ENCODE measurements around the gene PTGDR2. TPM values are rescaled to one million over a fixed set of nuclear protein-coding genes. Genes with fewer than 3 reads are reported as not detected.

The PTGDR2 gene
- total and polyA plus RNA-seq, 9 of the 15 experiments (the other 6 are each of a cell fraction or from before 2014, with no cell fraction given) = 0.51 to 2.6 (median 1.6) TPM

DNA sequence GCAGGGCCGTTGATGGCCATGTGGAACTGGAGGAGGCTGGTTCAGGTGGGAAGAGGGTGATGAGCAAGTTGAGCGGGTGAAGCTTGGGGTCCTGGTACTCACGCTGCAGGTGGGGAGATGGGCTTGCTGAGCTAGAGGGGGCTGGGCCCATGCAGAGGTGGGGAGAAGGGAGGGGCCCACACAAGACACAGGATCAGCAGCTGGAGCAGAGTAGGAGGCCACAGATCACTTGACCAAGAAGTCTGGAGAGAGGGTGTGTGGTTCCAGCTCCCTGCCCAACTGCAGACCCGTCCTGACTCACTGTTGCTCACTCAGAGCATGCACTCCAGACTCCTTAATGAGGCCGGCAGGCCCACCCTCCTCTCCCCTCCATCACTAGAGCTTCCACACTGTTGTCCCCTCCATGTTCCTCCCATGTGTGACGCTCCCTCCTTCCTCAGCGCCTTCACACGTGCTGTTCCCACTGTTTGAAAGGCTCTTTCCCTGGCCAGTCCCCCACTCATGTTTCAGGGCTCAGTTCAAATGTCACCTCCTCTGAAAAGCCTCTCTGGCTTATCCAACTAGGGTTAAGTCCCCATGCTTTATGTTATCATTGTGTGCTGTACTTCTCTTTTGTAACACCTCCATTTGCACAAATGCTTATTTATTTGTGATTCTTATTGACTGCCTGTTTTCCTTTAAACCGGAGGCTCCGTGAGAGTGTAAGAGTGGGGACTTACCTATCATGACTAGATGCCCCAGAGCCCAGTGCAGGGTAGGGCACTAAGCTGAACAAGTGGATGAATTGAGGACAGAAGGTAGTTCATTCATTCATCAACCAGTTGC is 11.5 kb downstream of the PTGDR2 start (continued):
- no peak for TF ChIP-seq NCOA2 (IDR thresholded peaks at IDR 0.05; ENCODE audit: partially characterized antibody in 2 of 2)
- no peak for TF ChIP-seq TAF15 (IDR thresholded peaks at IDR 0.05; ENCODE audit: low read depth, low read length)
- no peak for TF ChIP-seq ILF3 (IDR thresholded peaks at IDR 0.05; ENCODE audit: borderline replicate concordance)
- TF ChIP-seq PRPF4 (IDR thresholded peaks at IDR 0.05; ENCODE audit: insufficient read depth, low read depth, low read length, poor library complexity, severe bottlenecking) = no peak
- no peak for TF ChIP-seq FUS (optimal IDR thresholded peaks at IDR 0.05; ENCODE audit: low read depth, low read length)
- TF ChIP-seq, protein P1, sequence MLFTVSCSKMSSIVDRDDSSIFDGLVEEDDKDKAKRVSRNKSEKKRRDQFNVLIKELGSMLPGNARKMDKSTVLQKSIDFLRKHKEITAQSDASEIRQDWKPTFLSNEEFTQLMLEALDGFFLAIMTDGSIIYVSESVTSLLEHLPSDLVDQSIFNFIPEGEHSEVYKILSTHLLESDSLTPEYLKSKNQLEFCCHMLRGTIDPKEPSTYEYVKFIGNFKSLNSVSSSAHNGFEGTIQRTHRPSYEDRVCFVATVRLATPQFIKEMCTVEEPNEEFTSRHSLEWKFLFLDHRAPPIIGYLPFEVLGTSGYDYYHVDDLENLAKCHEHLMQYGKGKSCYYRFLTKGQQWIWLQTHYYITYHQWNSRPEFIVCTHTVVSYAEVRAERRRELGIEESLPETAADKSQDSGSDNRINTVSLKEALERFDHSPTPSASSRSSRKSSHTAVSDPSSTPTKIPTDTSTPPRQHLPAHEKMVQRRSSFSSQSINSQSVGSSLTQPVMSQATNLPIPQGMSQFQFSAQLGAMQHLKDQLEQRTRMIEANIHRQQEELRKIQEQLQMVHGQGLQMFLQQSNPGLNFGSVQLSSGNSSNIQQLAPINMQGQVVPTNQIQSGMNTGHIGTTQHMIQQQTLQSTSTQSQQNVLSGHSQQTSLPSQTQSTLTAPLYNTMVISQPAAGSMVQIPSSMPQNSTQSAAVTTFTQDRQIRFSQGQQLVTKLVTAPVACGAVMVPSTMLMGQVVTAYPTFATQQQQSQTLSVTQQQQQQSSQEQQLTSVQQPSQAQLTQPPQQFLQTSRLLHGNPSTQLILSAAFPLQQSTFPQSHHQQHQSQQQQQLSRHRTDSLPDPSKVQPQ (CRISPR knock-in tag; IDR thresholded peaks at IDR 0.05; ENCODE audit: borderline replicate concordance) = no peak
- TF ChIP-seq JUND (IDR thresholded peaks at IDR 0.05; ENCODE audit: borderline replicate concordance, low read depth, low read length) = no peak
- no peak for TF ChIP-seq JUND (tag; IDR thresholded peaks at IDR 0.05; ENCODE audit: borderline replicate concordance, low read depth, low read length)
- TF ChIP-seq STAT5A (IDR thresholded peaks at IDR 0.05; ENCODE audit: borderline replicate concordance, low read length) = no peak
- TF ChIP-seq SMAD2 (IDR thresholded peaks at IDR 0.05; ENCODE audit: low read depth, low read length) = no peak
- no peak for TF ChIP-seq KDM5B (IDR thresholded peaks at IDR 0.05; ENCODE audit: insufficient replicate concordance, low read depth, low read length)

Data from K562 (cell line).